Right cardiac atrium (tissue), 5 donors: ENCODE data around the gene DNAJC17. TPM values are rescaled to one million over a fixed set of nuclear protein-coding genes. Genes with fewer than 3 reads are reported as not detected.
A peak's percentile ranks its signal among the peaks of the same experiment; 100 is the strongest.

ENCODE experiments used
- ATAC-seq, 2 donors: fragments of 200-7000 bp; cut with Tn5 transposase; one replicate each; pipeline versions ENCODE4 v1.8.0 to v1.9.1; 2020; ENCODE audit warnings: moderate library complexity in 2 of 2, mild to moderate bottlenecking in 1 of 2
- DNase-seq, 3 donors: peaks; one replicate each; pipeline ENCODE4 v3.0.0-alpha.2; 2020
- H3K27ac ChIP-seq: one replicate; pipeline ENCODE4 v1.5.1; 2013; ENCODE audit warnings: mild to moderate bottlenecking, low read length, control low read depth, moderate library complexity
- H3K27me3 ChIP-seq: one replicate; pipeline ENCODE4 v1.6.1; 2013; ENCODE audit not compliant: control insufficient read depth, insufficient read depth
- H3K4me1 ChIP-seq: one replicate; pipeline ENCODE4 v1.6.1; 2013; ENCODE audit warnings: low read length; ENCODE audit not compliant: control insufficient read depth, insufficient read depth
- H3K4me3 ChIP-seq: one replicate; pipeline ENCODE4 v1.5.1; 2013; ENCODE audit warnings: low read length, control low read depth
- H3K9me3 ChIP-seq: one replicate; pipeline ENCODE4 v1.6.1; 2013; ENCODE audit warnings: low read length; ENCODE audit not compliant: control insufficient read depth
- WGBS: extraction: QIAGEN DNeasy Blood & Tissue Kit; methylation state at CpG from one replicate; pipeline ENCODE4 v1.1.7; 2013; 5-methylcytosine and 5-hydroxymethylcytosine counted together
- intact Hi-C, 4 donors: fragments of 100-400 bp; cut with DNase I; formaldehyde crosslinking; loops; one replicate each; pipeline versions ENCODE4 v1.11.0 to v1.14.0; 2022 to 2023
- long read RNA-seq, 4 donors: library from polyadenylated mRNA; unstranded; transcript quantifications; one replicate each; pipeline ENCODE4 v2.0.0, GENCODE V29; 2020 to 2021
- polyA plus RNA-seq: library from polyadenylated mRNA; stranded (reverse); fragments of 200-250 nt; gene quantifications from one replicate; pipeline ENCODE4 v1.2.3, GENCODE V29; 2013
- total RNA-seq, 4 donors: library from RNA; stranded (reverse); fragmentation: NEBNext Ultra II Directional; extraction: Animal tissue kit (Norgen Biotek cat#: 25700); gene quantifications; one replicate each; pipeline ENCODE4 v1.2.1, GENCODE V29; 2021
- donor health status: healthy with polysubstance abuse.
- donor health status: DM: no; HTN: yes; CAD: no.
- donor health status: DM: no; HTN: no; CAD: no.
- donor health status: DM: no; HTN: yes; CAD: no; lungs with severe emphysema.
- donor health status: DM: yes; HTN: yes; CAD: no.

Gene DNAJC17, protein sequence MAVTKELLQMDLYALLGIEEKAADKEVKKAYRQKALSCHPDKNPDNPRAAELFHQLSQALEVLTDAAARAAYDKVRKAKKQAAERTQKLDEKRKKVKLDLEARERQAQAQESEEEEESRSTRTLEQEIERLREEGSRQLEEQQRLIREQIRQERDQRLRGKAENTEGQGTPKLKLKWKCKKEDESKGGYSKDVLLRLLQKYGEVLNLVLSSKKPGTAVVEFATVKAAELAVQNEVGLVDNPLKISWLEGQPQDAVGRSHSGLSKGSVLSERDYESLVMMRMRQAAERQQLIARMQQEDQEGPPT
- total RNA-seq (10 to 100 TPM; 17.1 to 19.6 (median 18.8) TPM), polyA plus RNA-seq (30.6 TPM)
- long read RNA-seq, donor 1, partial matches to known transcripts, result 2 of 8 reads
- long read RNA-seq, donor 1, other reads (novel, unspliced or antisense), result 4 of 8 reads
- long read RNA-seq, donor 2, transcript DNAJC17-201 (11 exons, 3,731 nt), result major isoform, 5 of 10 reads
- long read RNA-seq, donor 2, partial matches to known transcripts, result 0 of 10 reads
- long read RNA-seq, donor 2, other reads (novel, unspliced or antisense), result 5 of 10 reads
- long read RNA-seq, donor 3, transcript DNAJC17-201 (11 exons, 3,731 nt), result major isoform, 10 of 16 reads
- long read RNA-seq, donor 3, partial matches to known transcripts, result 1 of 16 reads
- long read RNA-seq, donor 3, other reads (novel, unspliced or antisense), result 5 of 16 reads
- long read RNA-seq, donor 4, partial matches to known transcripts, result 0 of 3 reads
- long read RNA-seq, donor 4, other reads (novel, unspliced or antisense), result 1 of 3 reads

DNA sequence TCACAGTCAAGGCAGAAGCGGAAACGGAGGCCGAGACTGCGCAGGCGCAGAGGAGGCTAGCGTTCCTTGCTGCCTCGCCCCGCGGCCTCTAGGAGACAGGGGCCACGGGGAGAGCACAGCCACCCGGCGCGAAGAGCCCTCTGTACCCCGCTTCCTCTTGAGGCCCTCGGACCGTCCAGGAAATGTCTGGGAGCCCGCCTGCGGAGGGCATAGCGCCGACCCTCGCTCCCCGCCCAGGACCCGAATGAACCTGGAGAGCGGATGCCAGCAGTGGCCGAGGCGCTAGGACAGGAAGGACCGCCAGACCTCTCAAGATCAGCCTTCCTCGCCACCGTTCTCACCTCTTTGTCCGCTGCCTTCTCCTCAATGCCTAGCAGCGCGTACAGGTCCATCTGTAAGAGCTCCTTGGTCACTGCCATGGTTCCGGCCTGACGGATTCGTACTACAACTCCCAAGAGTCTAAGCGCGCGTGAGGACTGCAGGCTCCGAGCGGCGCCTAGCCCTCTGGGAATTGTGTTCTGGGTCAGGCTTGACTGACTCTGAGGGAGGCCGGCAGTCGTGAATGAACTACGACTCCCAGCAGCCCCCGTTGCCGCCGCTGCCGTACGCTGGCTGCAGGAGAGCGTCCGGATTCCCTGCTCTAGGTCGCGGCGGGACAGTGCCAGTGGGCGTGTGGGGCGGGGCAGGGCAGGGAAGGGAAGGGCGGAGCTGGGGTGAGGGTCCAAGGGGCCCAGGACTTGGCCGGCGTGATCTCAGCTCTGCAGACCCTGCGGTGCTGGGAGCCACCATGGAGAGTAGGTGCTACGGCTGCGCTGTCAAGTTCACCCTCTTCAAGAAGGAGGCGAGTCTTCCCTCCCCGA is at the start of gene DNAJC17, which contains the start of gene ZFYVE19:
Gene DNAJC17, minus strand, starts transcription at position 446 of the 860 bp plus-strand sequence. Its CDS starts 27 bp downstream, at position 419.
Gene ZFYVE19, plus strand, starts transcription at position 62 of the 860 bp plus-strand sequence. Its CDS starts 501 bp downstream, at position 563.
- ATAC-seq, result peak; percentile 99
- DNase-seq, result peak; percentile 98 to 99 (median 99)
- H3K4me1 ChIP-seq, result peaks cover 3% of the 10 kb centered on the region
- H3K27ac ChIP-seq, result peak within 1 kb of the TSS; percentile 69
- WGBS, result under 1% methylated on average over 64 of the region's 64 CpGs
- no peaks in the 10 kb centered on the region for H3K9me3 ChIP-seq
- H3K27me3 ChIP-seq, result no peaks in the 10 kb centered on the region
- H3K4me3 ChIP-seq, result peak within 1 kb of the TSS; percentile 57
- intact Hi-C loops, result no loop called here

DNA sequence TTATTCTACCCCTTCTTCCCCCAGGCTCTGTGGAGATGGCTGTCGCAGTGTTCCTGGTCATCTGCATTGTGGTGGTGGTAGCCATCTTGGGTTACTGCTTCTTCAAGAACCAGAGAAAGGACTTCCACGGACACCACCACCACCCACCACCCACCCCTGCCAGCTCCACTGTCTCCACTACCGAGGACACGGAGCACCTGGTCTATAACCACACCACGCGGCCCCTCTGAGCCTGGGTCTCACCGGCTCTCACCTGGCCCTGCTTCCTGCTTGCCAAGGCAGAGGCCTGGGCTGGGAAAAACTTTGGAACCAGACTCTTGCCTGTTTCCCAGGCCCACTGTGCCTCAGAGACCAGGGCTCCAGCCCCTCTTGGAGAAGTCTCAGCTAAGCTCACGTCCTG is 49.5 kb upstream of the DNAJC17 start:
- no peak overlapping the region for H3K4me3 ChIP-seq
- no peak overlapping the region for H3K27ac ChIP-seq
- WGBS, result 69% methylated on average over 8 of the region's 8 CpGs
- H3K9me3 ChIP-seq, result no peaks in the 10 kb centered on the region
- no peaks in the 10 kb centered on the region for H3K4me1 ChIP-seq
- no peak for ATAC-seq
- intact Hi-C loops, result loop anchor here in 2 of 4 donors (5.0 kb wide), 1 partner anchor 36 kb away; the partner anchor contains the start of gene VPS18 (in 2 of the 2)
- DNase-seq, result no peak
- H3K27me3 ChIP-seq, result no peaks in the 10 kb centered on the region

DNA sequence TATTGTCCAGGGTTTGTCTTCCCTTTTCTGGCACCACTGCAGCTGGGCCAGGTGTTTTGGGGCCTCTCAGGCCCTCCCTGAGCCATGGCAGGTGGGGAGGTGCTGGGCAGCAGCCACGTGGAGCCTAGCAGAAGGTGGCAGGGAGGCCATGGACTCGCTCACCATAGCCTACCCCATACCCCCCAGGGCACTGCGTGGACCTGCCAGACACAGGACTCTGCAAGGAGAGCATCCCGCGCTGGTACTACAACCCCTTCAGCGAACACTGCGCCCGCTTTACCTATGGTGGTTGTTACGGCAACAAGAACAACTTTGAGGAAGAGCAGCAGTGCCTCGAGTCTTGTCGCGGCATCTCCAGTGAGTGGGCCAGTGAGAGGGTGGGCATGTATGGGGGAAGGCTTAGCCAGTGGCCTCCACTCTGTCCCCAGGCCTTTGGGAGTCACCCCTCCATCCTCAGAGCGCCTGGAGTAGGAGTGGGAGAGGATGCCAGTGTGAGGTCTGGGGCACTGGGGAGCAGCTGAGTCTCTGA is 48.5 kb upstream of the DNAJC17 start:
- Histone ChIP-seq H3K27ac (no peak overlapping the region), H3K4me1 (no peaks in the 10 kb centered on the region), H3K4me3 (no peak overlapping the region), H3K27me3 (no peaks in the 10 kb centered on the region), H3K9me3 (no peaks in the 10 kb centered on the region)
- intact Hi-C loops, result loop anchor here in 2 of 4 donors (5.0 kb wide), 1 partner anchor 37 kb away; the partner anchor contains the start of gene VPS18 (in 2 of the 2)
- ATAC-seq, result no peak
- no peak for DNase-seq
- 84% methylated on average over 13 of the region's 13 CpGs for WGBS

DNA sequence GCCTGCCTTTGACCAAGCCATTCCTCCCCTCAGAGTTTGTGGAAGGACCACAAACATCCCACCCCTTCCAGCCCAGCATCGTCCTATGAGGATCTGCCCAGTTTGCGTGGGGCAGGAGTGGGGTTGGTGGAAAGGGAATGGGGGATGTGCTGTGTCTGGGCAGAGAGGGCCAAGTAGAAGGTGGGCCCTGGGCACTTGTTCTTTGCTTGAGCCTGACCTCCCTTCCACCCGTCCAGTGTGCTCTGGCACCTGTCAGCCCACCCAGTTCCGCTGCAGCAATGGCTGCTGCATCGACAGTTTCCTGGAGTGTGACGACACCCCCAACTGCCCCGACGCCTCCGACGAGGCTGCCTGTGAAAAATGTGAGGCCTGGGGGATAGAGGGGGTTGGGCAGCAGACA is 46.9 kb upstream of the DNAJC17 start:
- H3K4me3 ChIP-seq, result no peak overlapping the region
- no peak overlapping the region for H3K27ac ChIP-seq
- ATAC-seq (no peak), DNase-seq (no peak)
- no peaks in the 10 kb centered on the region for H3K27me3 ChIP-seq
- WGBS, result 51% methylated on average over 10 of the region's 10 CpGs
- H3K4me1 ChIP-seq, result no peaks in the 10 kb centered on the region
- intact Hi-C loops, result loop anchor here in 1 of 4 donors (5.0 kb wide), 1 partner anchor 333 kb away; no protein-coding TSS in a partner anchor
- H3K9me3 ChIP-seq, result no peaks in the 10 kb centered on the region

DNA sequence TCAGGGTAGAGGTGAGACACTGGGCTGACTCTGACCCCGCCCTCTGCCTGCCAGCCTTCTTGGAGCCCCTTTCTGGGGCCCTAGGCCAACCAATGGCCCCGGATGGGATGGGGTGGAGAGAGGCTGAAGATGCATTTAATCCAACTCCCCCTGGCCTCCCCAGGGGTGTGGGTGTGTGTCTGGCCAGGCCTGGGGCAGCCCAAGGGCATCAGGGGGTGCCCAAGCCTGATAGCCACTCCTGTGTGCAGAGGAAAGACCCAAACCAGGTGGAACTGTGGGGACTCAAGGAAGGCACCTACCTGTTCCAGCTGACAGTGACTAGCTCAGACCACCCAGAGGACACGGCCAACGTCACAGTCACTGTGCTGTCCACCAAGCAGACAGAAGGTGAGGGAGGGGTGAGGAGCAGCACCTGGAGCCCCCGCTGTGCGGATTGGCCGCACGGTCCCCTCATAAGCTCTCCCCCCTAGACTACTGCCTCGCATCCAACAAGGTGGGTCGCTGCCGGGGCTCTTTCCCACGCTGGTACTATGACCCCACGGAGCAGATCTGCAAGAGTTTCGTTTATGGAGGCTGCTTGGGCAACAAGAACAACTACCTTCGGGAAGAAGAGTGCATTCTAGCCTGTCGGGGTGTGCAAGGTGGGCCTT is 46.1 kb upstream of the DNAJC17 start:
- WGBS, result 90% methylated on average over 16 of the region's 16 CpGs
- Histone ChIP-seq H3K9me3 (no peaks in the 10 kb centered on the region), H3K27me3 (no peaks in the 10 kb centered on the region), H3K27ac (no peak overlapping the region), H3K4me1 (no peaks in the 10 kb centered on the region), H3K4me3 (no peak overlapping the region)
- DNase-seq, result no peak
- no peak for ATAC-seq
- intact Hi-C loops, result loop anchor here in 1 of 4 donors (5.0 kb wide), 1 partner anchor 334 kb away; no protein-coding TSS in a partner anchor

DNA sequence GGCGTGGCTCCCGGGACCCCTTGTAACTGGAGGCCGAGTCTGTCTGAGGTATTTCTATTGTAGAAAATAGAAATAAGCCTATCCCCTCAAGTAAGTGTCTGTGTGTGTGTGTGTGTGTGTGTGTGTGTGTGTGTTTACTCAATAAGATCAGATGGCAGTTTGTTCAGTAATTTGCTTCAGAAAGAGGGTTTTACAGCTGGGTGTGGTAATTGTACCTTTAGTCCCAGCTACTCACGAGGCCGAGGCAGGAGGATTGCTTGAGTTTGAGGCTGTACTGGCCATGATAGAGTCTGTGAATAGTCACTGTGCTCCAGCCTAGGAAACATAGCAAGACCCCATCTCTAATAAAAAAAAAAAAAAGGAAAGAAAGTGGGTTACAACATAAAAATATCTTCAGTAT is 45.3 kb upstream of the DNAJC17 start:
- DNase-seq, result no peak
- Histone ChIP-seq H3K4me3 (no peak overlapping the region), H3K27ac (no peak overlapping the region), H3K4me1 (no peaks in the 10 kb centered on the region), H3K27me3 (no peaks in the 10 kb centered on the region), H3K9me3 (no peaks in the 10 kb centered on the region)
- no peak for ATAC-seq
- intact Hi-C loops, result loop anchor here in 1 of 4 donors (5.0 kb wide), 1 partner anchor 335 kb away; no protein-coding TSS in a partner anchor
- 94% methylated on average over 5 of the region's 5 CpGs for WGBS

DNA sequence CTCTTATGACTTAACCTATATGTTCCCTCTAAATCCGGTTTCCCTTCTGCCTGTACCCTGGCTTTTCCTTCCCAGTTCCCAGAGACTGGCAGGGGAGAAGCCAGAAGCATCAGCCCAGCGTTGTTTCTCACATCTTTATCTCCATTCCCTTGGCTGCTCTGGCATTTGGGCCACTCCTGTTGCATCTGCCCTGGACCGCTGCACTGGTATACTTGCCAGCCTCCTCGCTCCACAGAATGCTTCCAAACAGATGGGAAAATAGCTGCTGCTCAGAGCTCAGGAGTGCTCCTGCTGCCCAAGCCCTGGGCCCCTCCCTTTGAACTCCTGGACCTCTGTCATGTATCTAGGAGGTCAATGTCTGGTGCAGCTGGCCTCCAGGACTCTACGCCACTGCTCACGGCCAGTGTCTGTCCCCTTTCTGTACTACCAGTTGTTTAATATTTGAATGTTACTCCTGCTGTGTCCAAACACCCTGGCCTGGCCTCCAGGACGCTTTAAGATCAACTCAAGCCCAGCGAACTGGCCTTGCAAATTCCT is 43.4 kb upstream of the DNAJC17 start:
- intact Hi-C loops, result loop anchor here in 1 of 4 donors (5.0 kb wide), 1 partner anchor 337 kb away; no protein-coding TSS in a partner anchor
- Histone ChIP-seq H3K4me1 (no peaks in the 10 kb centered on the region), H3K9me3 (no peaks in the 10 kb centered on the region), H3K4me3 (no peak overlapping the region), H3K27me3 (no peaks in the 10 kb centered on the region), H3K27ac (no peak overlapping the region)
- DNase-seq, result no peak
- 84% methylated on average over 8 of the region's 8 CpGs for WGBS
- ATAC-seq, result no peak

DNA sequence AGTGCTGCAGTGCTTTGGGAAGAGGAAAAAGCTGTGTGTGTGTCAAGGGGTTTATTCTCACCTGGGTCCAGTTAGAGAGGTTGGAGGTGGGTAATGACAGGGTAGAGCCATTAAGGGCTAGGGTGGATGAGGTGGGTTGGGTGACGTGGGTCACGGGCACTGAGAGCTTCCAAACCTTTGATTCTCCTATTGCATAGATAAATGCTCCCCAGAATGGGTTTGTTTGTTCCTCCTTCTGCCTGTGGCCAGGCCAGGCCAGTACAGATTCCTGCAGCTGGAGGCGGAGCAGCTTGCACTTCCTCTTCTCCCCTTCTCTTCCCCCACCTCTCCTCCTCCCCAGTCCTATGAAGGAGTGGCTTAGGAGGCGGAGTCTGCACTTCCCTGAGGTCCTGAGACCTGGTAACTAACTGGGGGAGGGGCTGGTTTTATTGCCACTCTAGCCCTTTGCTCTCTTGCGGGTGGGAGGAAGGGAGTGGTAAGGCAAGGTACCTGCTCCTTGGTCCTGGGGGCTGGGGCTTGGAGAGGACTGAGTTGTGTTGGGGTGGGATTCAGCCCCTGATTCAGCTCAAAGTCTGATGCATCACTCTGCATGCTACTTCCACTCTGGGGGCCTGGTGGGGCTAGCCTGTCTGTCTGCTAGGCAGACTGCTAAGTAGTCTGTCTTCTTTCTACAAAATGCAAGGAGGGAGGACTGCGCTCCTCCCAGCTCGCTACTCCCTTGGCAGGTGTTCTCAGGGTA is 40.1 kb upstream of the DNAJC17 start:
- Histone ChIP-seq H3K27me3 (no peaks in the 10 kb centered on the region), H3K27ac (no peak overlapping the region), H3K4me3 (no peak overlapping the region), H3K4me1 (peaks cover 2% of the 10 kb centered on the region), H3K9me3 (no peaks in the 10 kb centered on the region)
- WGBS, result 74% methylated on average over 7 of the region's 7 CpGs
- intact Hi-C loops, result no loop called here
- DNase-seq (peak; percentile 28 to 81 (median 74)), ATAC-seq (peak; percentile 63 to 70)

DNA sequence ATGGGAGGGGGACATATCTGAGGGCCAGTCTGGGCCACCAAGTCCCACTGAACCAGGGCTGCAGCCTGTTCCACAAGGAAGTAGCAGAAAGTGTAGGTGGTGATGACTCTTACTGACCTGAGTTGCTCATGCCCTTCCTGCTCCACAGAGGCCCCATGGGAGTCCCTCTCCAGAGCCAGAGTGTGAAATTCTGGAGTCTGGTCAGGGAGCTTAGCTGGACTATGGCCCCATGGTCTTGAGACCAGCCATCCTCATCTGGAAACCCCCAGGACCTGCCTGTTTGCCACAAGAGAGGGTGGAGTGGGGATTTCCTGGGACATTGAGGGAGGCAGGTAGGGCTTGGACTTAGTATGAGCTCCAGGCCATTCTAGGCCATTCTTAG is 39.6 kb upstream of the DNAJC17 start:
- ATAC-seq (no peak), DNase-seq (no peak)
- Histone ChIP-seq H3K4me3 (no peak overlapping the region), H3K4me1 (peaks cover 2% of the 10 kb centered on the region), H3K27me3 (no peaks in the 10 kb centered on the region), H3K9me3 (no peaks in the 10 kb centered on the region), H3K27ac (no peak overlapping the region)
- intact Hi-C loops, result no loop called here
